ENCODE results near the gene VWA2. TPM values are rescaled to one million over a fixed set of nuclear protein-coding genes. Genes with fewer than 3 reads are reported as not detected.
A peak's percentile ranks its signal among the peaks of the same experiment; 100 is the strongest.

The VWA2 gene
- total RNA-seq, result 1 to 10 TPM; 1.7 to 2.0 TPM
- polyA plus RNA-seq (2013, experiment 1 of 2), result 0.07 TPM
- 0.08 TPM for polyA plus RNA-seq (2013, experiment 2 of 2)
- long read RNA-seq, experiment 1, result 0 reads
- long read RNA-seq, experiment 2, partial matches to known transcripts, result 0 of 1 reads
- long read RNA-seq, experiment 2, other reads (novel, unspliced or antisense), result 0 of 1 reads
- long read RNA-seq, experiment 3, partial matches to known transcripts, result 0 of 6 reads
- long read RNA-seq, experiment 3, other reads (novel, unspliced or antisense), result 4 of 6 reads
- long read RNA-seq, experiment 4, partial matches to known transcripts, result 0 of 1 reads
- long read RNA-seq, experiment 4, other reads (novel, unspliced or antisense), result 1 of 1 reads

GRCh38 chr10:114239117-114239993, at the start of gene VWA2:
TSS of gene VWA2 (plus strand) at chr10:114239254. CDS start at chr10:114248714, 9,460 bp downstream.
- Histone ChIP-seq H3K4me3 (ENCODE audit: low read length) (peak within 1 kb of the TSS; percentile 79), H3K27me3 (ENCODE audit: control insufficient read depth, insufficient read depth, low read length, poor library complexity, severe bottlenecking) (peaks cover 66% of the 10 kb centered on the region), H3K27ac (ENCODE audit: low read depth, low read length) (no peak within 1 kb of the TSS), H3K36me3 (ENCODE audit: control insufficient read depth, insufficient read depth, low read length) (no peaks in the 10 kb centered on the region), H3K4me1 (ENCODE audit: control insufficient read depth, insufficient read depth, low read length) (no peaks in the 10 kb centered on the region), H3K9ac (ENCODE audit: extremely low read depth, low read length, poor library complexity, severe bottlenecking) (no peak within 1 kb of the TSS), H3K9me3 (ENCODE audit: control insufficient read depth, low read length) (no peaks in the 10 kb centered on the region)
- DNase-seq, result peak; percentile 88
- H3K4me1 Mint-ChIP-seq, result no peaks in the 10 kb centered on the region
- TF ChIP-seq CTCF (conservative IDR thresholded peaks at IDR 0.05), result peak; percentile 69
- no peaks in the 10 kb centered on the region for H3K36me3 Mint-ChIP-seq (ENCODE audit: low read depth)
- H3K27ac Mint-ChIP-seq, result no peak within 1 kb of the TSS
- peaks cover 51% of the 10 kb centered on the region for H3K27me3 Mint-ChIP-seq (ENCODE audit: insufficient read depth)
- H3K9me3 Mint-ChIP-seq, result no peaks in the 10 kb centered on the region
- 1 to 3% methylated on average over 22 to 78 of the region's 79 CpGs for WGBS, 2 experiments (ENCODE audit: insufficient coverage in 1 of 2, insufficient read length in 1 of 2)
- H3K4me3 Mint-ChIP-seq, result peak within 1 kb of the TSS; percentile 59

GRCh38 chr10:114189700-114190099, 49.4 kb upstream of the VWA2 start:
- H3K9me3 Mint-ChIP-seq, result peaks cover 4% of the 10 kb centered on the region
- no peak overlapping the region for H3K4me3 Mint-ChIP-seq

More at GRCh38 chr10:114189700-114190099, 49.4 kb upstream of the VWA2 start:
- DNase-seq, result no peak
- Mint-ChIP-seq H3K27me3 (ENCODE audit: insufficient read depth) (no peaks in the 10 kb centered on the region), H3K27ac (no peak overlapping the region), H3K4me1 (no peaks in the 10 kb centered on the region), H3K36me3 (ENCODE audit: low read depth) (no peaks in the 10 kb centered on the region)
- no peak for TF ChIP-seq CTCF (conservative IDR thresholded peaks at IDR 0.05)
- H3K27ac ChIP-seq (ENCODE audit: low read depth, low read length), result no peak overlapping the region
- H3K4me3 ChIP-seq (ENCODE audit: low read length), result no peak overlapping the region
- no peaks in the 10 kb centered on the region for H3K9me3 ChIP-seq (ENCODE audit: control insufficient read depth, low read length)
- no peaks in the 10 kb centered on the region for H3K36me3 ChIP-seq (ENCODE audit: control insufficient read depth, insufficient read depth, low read length)
- H3K27me3 ChIP-seq (ENCODE audit: control insufficient read depth, insufficient read depth, low read length, poor library complexity, severe bottlenecking), result no peaks in the 10 kb centered on the region
- no peaks in the 10 kb centered on the region for H3K4me1 ChIP-seq (ENCODE audit: control insufficient read depth, insufficient read depth, low read length)
- H3K9ac ChIP-seq (ENCODE audit: extremely low read depth, low read length, poor library complexity, severe bottlenecking), result no peak overlapping the region
- WGBS, 2 experiments (ENCODE audit: insufficient coverage in 1 of 2, insufficient read length in 1 of 2), result 89 to 100% methylated on average over 7 to 8 of the region's 8 CpGs
